HG03103 (cell line): Measurements from ENCODE around the gene LAIR1.
"Not testable (repeated sequence)": the region's sequence is repeated elsewhere in the genome, so short reads cannot be mapped to it uniquely, and the experiment has no call there.

Experiments used
- ATAC-seq: cut with Tn5 transposase; IDR thresholded peaks from one replicate; pipeline ENCODE4 v1.9.1; 2021; ENCODE audit warnings: low read depth; ENCODE audit not compliant: unreplicated experiment

Gene LAIR1

GRCh38 chr19:54379187-54379678 lies 14.5 kb upstream of the LAIR1 start:
- ATAC-seq = no peak

GRCh38 chr19:54376610-54377285 lies 12.0 kb upstream of the LAIR1 start:
- no peak for ATAC-seq

GRCh38 chr19:54375181-54375938 lies 10.6 kb upstream of the LAIR1 start:
- ATAC-seq = not testable (repeated sequence)

GRCh38 chr19:54373781-54374631 lies 9.3 kb upstream of the LAIR1 start:
- no peak for ATAC-seq

GRCh38 chr19:54371453-54371852 lies 6.7 kb upstream of the LAIR1 start:
- not testable (repeated sequence) for ATAC-seq

- not testable (repeated sequence) for ATAC-seq
Measured at GRCh38 chr19:54370434-54370796, 5.7 kb upstream of the LAIR1 start.

GRCh38 chr19:54369688-54370433 lies 5.1 kb upstream of the LAIR1 start:
- not testable (repeated sequence) for ATAC-seq

- ATAC-seq = no peak
Measured at GRCh38 chr19:54369082-54369687, 4.5 kb upstream of the LAIR1 start.

GRCh38 chr19:54366811-54367210 lies 2.1 kb upstream of the LAIR1 start:
- no peak for ATAC-seq

- not testable (repeated sequence) for ATAC-seq
Measured at GRCh38 chr19:54365798-54366197, 1.1 kb upstream of the LAIR1 start.

- not testable (repeated sequence) for ATAC-seq
Measured at GRCh38 chr19:54361680-54362422, 2.9 kb downstream of the LAIR1 start.

GRCh38 chr19:54359149-54359820 lies 5.4 kb downstream of the LAIR1 start:
- not testable (repeated sequence) for ATAC-seq

- no peak for ATAC-seq
Measured at GRCh38 chr19:54357381-54357780, 7.3 kb downstream of the LAIR1 start.

- no peak for ATAC-seq
Measured at GRCh38 chr19:54356444-54357056, 8.2 kb downstream of the LAIR1 start.

GRCh38 chr19:54355675-54356074 lies 9.1 kb downstream of the LAIR1 start:
- no peak for ATAC-seq

- ATAC-seq = no peak
Measured at GRCh38 chr19:54354761-54355160, 10.0 kb downstream of the LAIR1 start.

- no peak for ATAC-seq
Measured at GRCh38 chr19:54352546-54352945, 12.2 kb downstream of the LAIR1 start.

GRCh38 chr19:54352041-54352440 lies 12.7 kb downstream of the LAIR1 start:
- no peak for ATAC-seq
